CD4-positive, alpha-beta T cell treated with Interleukin-17A for 4 hours (primary cell): ENCODE data around the gene PALM3.
A peak's percentile ranks its signal among the peaks of the same experiment; 100 is the strongest.

Source experiments
- DNase-seq: peaks from one replicate; pipeline ENCODE4 v3.0.0-alpha.2; 2020; ENCODE audit warnings: mixed read lengths

Gene PALM3

DNA sequence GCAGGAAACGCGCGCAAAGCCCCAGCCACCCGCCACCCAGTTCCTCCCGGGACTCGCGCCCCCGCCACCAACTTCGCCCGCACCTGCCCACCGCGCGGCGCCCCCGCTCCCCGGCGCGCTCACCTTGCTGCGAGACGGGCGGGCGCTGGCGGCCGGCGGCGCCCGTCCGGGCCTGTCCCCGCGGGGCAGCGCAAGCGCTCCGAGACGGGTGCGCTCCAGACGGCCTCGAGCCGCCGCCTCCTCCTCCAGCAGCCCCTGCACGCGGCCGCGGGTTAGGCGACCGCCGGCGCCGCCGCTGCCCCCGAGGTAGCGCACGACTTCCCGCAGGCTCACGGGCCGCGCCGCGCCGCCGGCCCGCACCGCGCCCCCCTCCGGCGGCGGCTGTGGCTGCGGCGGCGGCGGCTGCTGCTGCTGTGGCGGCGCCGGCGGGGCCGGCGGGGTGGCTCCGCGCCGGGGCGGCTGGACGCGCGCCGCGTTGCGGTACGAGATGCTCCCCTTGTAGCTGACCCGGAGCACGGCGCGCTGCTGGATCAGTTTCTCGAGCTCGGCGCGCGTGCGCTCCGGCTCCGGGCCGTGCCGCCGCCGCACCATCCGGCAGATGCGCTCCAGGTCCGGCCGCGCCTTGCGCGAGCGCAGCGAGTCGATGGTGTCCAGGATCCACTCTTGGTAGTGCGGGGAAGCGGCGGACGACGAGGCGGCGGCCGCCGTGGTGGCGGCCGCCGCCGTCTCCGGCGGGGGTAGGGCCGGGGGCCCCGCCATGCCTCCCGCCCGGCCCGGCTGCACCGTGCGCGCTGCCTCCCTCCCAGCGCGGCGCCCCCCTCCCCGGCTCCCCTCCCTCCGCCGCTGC, 28.0 kb upstream of the PALM3 start:
- DNase-seq, result peak; percentile 69

DNA sequence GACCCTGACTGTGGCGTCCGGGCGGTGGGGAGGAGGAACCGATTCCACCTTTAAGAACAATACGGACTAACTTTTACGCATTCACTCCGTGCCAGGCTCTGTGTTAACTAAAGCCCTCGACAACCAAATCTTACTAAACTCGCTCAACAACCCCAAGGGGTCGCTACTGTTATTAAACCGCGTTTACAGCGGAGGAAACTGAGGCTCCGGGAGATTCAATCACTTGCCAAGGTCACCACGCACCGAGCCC, 27.5 kb upstream of the PALM3 start:
- DNase-seq, result no peak

- DNase-seq, result no peak
Observed at GRCh38 chr19:14088634-14089411, 26.9 kb upstream of the PALM3 start.

DNA sequence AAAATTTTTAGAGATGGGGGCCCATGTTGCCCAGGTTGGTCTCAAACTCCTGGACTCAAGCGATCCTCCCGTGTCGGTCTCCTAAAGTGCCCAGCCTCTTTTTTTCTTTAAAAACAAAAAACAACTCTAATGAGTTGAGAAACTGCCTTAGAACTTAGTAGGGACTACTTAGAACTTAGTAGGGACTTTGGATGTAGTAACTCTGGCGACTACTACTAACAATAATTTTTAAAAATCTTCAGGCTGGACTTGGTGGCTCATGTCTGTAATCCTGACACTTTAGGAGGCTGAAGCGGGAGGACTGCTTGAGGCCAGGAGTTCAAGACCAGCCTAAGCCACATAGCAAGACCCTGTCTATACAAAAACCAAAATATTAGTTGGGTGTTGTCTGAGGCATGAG, 24.2 kb upstream of the PALM3 start:
- DNase-seq, result no peak

DNA sequence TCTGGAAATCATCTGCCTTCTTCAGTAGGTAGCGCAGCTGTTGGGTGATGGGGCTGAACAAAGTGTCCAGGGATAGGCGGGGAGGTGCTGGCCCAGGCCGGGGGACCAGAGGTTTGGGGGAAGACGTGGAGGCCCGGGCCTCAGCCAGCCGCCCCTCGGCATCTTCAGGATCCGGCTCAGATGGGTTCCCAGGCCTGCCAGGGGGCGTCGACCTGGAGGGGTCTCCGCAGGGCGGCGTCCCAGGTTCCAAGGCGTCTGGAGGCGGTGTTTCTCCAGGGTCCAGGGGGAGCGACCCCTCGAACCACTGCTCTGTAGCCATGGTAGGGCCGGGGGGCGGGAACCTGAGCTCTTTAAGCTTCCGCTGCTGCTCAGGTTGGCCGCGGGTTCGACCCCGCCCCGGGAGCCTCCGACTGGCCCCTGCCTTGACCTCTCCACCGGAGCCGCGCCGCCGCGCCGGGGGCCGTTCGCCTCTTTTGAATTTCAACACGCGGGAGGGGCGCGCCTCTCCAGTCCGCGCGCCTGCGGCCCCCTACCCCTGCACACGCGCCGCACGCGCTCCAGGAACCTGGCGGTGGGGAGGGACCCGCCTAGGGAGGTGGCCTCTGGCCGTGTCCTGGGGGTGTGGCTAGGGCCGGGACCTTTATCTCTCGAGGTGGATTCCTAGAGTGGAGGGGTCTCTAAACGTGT, 23.6 kb upstream of the PALM3 start, which contains the start of gene C19orf67:
C19orf67 (minus strand) TSS at position 475 of the 687 bp plus-strand sequence; CDS start at position 319, 156 bp downstream.
- no peak for DNase-seq

DNA sequence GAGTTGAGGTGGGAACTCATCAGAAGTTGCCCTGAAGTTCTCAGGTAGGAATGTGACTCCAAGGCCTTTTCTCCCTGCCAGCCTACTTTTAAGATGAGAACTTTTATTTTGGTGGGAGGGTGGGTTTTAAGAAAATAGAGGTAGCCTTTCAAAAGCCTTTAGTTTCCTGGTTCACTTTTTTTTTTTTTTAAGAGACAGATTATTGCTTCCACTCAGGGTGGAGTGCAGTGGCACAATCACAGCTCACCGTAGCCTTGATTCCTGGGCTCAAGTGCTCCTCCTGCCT, 20.7 kb upstream of the PALM3 start:
- no peak for DNase-seq

- peak; percentile 24 for DNase-seq
Observed at GRCh38 chr19:14081797-14082674, 20.2 kb upstream of the PALM3 start.

DNA sequence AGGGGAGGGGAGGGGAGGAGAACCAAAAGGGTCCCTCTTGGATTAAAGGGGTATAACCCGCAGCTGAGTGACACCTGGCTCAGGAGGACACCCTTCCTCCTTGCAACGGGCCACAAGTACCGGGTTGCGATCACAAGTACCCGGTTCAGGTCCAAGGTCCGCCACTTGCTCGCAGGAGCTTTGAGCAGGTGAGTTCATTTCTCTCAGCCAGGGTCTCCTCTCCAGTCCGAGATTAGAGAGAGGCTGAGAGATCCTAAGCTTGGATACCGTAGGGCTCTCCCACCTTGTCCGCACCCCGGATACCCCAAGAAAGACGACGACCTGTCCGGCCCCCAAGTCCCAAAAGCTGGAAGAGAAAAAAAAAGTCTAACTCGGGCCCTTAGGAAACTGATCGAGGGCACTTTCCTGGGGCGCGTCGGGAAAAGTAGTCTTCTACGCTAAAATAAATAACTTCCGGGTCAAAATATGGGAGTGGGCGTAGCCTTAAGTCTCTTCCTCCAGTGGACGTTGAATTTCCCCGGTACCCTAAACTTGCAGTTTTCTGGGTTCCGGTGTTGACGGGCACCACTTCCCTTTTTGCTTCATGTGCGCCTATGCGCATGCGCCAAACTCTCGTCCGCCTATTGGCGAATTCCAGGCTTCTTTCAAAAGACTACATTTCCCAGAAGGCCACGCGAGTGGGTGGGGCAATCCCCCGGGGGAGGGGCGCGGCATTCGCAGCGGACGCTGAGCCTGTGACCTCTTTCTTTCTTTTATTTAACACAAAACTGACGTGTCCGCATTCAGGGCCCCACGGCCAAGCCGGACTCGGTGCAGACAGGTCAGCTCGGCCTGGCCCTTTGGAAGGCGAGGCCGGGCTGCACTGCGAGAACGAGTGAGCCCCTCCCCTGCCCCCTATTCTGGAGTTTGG, 19.3 kb upstream of the PALM3 start:
- DNase-seq, result peak; percentile 99

DNA sequence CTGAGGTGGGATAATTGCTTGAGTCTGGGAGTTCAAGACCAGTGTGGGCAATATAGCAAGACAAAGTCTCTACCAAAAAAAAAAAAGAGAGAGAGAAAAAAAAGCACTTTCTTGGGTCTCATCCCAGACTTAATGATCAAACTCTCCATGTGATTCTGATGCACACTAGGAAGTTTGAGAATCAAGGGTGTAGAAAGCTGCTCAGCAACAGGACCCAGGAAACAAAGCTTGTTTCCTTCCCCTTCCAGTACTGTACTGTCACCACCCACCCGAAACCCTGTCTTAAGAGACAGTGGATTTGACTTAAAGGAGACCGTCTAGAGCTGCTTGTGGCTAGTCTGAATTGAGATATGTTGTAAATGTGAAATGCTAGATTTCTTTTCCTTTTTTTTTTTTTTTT, 16.5 kb upstream of the PALM3 start:
- no peak for DNase-seq

GRCh38 chr19:14073925-14074838, 12.3 kb upstream of the PALM3 start:
- peak; percentile 31 for DNase-seq

GRCh38 chr19:14073261-14073924, 11.5 kb upstream of the PALM3 start:
- DNase-seq, result peak; percentile 85

- peak; percentile 52 for DNase-seq
Observed at GRCh38 chr19:14072535-14073260, 10.8 kb upstream of the PALM3 start, which contains the start of gene MISP3. Gene MISP3 (plus strand): TSS chr19:14072786. CDS start chr19:14073310, 524 bp downstream.

GRCh38 chr19:14070268-14071050, 8.6 kb upstream of the PALM3 start:
- no peak for DNase-seq

DNA sequence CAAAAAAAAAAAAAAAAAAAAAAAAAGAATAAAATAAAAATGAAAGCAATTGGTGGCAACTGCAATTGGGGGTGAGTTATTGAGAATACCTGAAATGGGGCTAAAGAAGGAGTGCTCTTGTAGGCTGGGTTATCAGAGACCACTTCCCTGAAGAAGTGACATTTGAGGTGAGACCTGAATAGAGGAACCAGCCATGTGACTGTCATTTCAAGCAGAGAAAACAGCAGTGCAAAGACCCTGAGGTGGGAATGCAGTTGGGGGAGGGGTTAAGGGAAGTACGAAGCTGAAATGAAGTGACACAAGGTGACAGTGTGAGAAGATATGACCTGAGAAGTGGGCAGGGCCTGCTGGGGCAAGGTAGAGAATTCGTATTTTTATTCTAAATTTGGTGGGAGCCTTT, 4.3 kb upstream of the PALM3 start:
- no peak for DNase-seq

GRCh38 chr19:14063105-14063504, 1.2 kb upstream of the PALM3 start:
- no peak for DNase-seq

DNA sequence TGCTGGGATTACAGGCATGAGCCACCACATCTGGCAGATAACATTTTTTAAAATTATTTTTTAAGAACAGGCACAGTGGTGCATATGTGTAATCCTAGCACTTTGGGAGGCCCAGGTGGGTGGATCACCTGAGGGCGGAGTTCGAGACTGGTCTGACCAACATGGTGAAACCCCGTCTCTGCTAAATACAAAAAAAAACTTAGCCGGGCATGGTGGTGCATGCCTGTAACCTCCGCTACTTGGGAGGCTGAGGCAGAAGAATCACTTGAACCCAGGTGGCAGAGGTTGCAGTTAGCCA, 631 bp upstream of the PALM3 start:
- DNase-seq, result no peak

DNA sequence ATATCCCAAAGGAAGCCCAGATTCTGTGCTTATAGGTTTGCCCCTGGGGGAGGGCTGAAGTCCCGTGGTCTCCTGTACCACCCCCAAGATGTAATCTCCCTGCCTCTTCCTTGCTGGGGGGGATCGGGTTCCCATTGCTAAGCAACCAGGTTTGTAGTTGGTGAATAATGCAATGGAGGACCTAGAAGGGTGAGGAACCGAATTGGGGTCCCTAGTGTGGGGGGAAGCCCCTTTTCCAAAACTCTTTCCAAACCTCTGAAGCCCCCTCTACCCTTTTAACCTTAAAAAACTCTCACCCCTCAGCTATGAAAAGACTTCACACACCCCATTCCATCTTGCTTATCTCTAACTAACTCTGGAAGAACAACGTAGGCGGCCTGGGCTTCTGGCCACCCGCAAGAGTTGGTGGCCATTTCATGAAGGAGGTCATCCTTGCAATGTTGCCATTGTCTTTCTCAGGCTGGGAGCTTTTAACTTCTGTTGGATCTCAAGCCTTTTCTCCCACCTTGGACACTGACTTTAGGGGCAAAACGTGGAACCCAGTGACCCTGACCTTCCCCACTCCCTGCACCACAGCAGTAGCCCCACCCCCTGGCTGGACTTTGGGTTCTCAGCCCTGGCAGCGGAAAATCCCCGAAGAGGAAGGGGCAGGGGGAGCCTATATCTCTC, 661 bp downstream of the PALM3 start:
- no peak for DNase-seq

DNA sequence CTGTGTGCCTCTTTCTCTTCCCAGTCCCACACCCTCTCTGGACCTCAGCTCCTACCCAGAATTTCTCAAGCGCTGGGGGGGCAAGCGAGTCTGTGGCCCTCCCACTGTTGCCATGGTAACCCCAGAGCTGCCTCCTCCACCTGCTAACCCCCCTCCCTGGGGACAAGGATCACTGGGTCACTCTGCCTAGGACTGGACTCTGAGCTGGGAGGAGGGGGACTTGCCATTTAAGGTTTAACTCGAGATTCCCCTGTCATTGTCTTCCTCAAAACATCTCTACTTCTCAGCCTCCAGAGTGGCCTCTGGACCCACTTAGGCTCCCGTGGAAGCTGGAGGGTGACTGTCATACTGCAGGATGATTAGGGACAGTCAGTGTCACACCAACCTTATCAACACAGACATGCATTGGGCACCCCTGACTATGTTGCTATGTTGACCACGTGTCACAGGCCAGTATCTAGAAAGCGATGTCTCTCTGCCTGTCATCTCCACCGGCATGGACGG, 2.2 kb downstream of the PALM3 start:
- no peak for DNase-seq
